NAMALWA (cell line): Measurements from ENCODE around the gene PXK.
A peak's percentile ranks its signal among the peaks of the same experiment; 100 is the strongest.
"Not testable (repeated sequence)": the region's sequence is repeated elsewhere in the genome, so short reads cannot be mapped to it uniquely, and the experiment has no call there.

Experiments used
- DNase-seq: peaks from one replicate; pipeline ENCODE4 v3.0.0-alpha.2; 2015; ENCODE audit warnings: low spot score

Gene PXK

GRCh38 chr3:58332575-58333188, at the start of gene PXK:
Gene PXK (plus strand): TSS chr3:58332892. CDS start chr3:58332989, 97 bp downstream.
- DNase-seq = peak; percentile 60

DNA sequence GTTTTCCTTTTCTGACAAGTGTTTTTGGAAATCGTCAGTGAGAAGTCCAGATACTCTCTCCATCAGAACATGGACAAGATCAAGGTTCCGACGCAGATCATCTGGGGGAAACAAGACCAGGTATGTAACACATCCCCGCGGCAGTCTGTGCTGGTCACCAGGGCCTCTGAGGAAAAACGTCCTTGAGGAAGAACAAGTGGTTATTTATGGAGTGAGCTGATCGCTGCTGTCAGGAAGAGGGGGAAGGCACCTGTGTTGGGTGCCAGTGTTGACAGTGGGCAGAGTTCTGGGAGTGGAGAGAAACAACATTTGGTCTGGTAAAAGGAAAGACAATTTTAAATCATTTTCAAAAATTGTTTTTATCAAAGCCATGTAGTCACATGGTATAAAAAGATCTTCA, 47.4 kb upstream of the PXK start:
- DNase-seq = no peak

GRCh38 chr3:58287354-58287753, 45.3 kb upstream of the PXK start:
- DNase-seq = no peak

- peak; percentile 39 for DNase-seq
Observed at GRCh38 chr3:58288011-58288728, 44.5 kb upstream of the PXK start.

GRCh38 chr3:58288964-58289613, 43.6 kb upstream of the PXK start:
- DNase-seq = not testable (repeated sequence)

DNA sequence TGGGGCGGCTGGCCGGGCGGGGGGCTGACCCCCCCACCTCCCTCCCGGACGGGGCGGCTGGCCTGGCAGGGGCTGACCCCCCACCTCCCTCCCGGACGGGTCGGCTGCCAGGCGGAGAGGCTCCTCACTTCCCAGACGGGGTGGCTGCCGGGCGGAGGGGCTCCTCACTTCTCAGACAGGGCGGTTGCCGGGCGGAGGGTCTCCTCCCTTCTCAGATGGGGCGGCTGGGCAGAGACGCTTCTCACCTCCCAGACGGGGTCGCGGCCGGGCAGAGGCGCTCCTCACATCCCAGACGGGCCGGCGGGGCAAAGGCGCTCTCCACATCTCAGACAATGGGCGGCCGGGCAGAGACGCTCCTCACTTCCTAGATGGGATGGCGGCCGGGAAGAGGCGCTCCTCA, 42.2 kb upstream of the PXK start:
- DNase-seq = not testable (repeated sequence)

GRCh38 chr3:58291671-58292338, 40.9 kb upstream of the PXK start:
- DNase-seq = no peak

- no peak for DNase-seq
Observed at GRCh38 chr3:58292866-58293265, 39.8 kb upstream of the PXK start.

DNA sequence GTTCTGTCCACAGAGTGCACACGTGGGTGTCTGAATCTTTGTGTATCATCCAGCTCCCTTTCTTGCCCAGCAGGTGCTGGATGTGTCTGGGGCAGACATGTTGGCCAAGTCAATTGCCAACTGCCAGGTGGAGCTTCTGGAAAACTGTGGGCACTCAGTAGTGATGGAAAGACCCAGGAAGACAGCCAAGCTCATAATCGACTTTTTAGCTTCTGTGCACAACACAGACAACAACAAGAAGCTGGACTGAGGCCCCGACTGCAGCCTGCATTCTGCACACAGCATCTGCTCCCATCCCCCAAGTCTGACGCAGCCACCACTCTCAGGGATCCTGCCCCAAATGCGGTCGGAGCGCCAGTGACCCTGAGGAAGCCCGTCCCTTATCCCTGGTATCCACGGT, 39.2 kb upstream of the PXK start:
- DNase-seq = no peak

DNA sequence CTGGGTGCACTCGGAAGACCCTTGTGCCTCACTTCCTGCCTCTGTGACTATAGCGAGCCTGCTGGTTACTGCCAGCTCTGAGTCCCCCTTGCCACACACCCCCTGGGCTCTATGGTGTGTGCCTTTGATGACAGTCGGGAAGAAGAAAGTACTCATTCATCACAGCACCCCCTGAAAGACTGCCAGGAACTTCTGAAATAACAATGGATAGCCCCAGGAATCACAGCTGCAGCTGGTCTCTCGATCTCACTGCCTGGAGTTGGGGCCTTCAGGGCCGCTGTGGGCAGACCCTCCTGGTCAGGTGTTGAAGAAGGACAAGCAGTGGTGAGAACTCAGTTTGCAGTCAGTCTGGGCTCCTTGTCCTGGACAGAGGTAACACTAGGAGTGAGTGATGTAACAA, 36.4 kb upstream of the PXK start:
- DNase-seq = no peak

DNA sequence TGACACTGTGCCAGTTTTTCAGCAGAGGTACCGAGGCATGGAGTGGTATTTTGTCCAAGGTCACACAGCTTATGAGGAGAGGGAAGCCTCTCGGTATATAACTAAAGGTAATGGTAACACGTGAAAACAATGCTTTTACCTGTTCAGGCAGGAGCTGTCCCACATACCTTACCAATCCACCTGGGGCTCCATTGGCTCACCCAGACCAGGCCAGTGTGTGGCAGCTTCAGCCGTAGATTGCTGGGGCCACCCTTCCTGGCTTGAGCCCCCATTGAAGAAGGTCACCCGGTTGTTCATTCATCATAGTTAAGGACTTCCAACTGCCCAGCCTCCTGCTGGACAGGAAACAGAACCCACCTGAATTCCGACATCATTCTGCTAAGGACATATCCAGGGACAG, 35.8 kb upstream of the PXK start:
- DNase-seq = no peak

DNA sequence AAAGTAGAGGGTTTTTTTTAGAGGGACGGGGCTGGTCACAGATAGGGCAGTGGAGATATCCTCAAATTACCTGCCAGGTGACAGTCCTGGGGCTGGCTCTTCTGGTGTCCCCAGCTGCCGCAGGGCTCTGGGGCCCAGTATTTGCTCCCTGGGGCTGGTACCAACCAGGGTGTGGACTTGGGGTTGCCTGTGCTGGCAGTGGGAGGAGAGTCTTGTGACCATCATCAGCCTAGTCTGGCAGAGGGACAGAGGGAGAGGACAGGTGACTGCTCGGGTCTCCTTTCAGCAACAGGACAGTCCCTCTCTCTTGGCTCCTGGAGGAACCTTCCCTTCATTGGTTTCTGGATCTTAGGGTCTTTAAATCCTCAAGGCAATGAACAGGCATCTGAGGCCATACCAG, 34.5 kb upstream of the PXK start:
- no peak for DNase-seq

- no peak for DNase-seq
Observed at GRCh38 chr3:58299075-58299474, 33.6 kb upstream of the PXK start.

DNA sequence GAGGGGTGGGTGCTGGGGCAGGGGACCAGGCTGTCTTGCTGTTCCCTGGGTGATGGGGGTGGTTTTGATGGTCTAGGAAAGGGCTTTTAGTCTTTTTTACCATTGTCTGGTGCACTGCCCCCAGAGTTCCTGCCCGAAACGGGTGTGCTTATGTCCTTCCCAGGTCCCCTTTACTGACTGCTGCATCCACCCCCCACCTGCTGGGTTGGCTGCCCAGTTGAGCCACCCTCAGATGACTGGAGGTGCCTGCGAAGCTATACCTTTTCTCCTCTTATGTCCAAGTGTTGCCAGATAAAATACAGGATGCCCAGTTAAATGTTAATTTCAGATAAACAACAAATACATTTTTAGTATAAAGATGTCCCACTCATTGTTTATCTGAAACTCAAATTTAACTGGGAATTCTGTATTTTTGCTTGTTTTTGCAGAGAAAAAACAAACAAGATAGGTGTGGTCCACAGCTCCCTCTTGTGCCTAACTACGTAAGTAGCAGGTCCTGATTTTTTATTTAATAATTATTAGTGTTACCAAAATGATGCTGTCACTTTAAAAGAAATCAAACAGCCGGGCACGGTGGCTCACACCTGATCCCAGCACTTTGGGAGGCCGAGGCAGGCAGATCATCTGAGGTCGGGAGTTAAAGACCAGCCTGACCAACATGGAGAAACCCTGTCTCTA, 32.7 kb upstream of the PXK start:
- peak; percentile 40 for DNase-seq

- DNase-seq = peak; percentile 94
Observed at GRCh38 chr3:58305882-58306711, 26.6 kb upstream of the PXK start, which contains the start of the genes HTD2 and RPP14. Gene HTD2 (plus strand): TSS chr3:58306520. CDS start chr3:58317614, 11,094 bp downstream. Gene RPP14 (plus strand): TSS chr3:58306245. CDS start chr3:58310330, 4,085 bp downstream.

DNA sequence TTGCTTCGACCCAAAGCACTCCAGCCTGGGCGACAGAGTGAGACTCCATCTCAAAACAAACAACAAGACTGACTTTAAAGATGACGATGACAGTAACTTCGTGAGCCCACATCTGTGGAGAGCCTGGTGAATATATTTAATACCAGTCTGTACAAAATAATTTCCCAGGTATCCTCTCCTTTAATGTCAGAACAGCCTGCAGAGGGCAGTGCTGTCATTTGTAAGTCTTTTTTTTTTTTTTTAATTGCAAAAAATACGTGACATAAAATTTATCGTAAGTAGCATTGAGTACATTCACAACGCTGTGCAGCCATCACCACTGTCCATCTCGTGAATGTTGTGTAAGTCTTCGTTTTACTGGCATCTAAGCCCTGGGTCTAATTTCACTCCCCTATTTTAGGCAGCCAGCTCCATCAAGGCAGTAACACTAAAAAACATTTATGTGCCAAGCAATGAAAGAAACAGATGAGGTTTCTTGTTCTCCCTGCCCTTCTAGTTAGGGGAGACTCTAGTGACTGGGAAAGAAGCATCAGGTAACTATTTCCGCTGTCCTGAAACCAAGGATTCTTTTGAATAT, 25.0 kb upstream of the PXK start:
- DNase-seq = peak; percentile 74

DNA sequence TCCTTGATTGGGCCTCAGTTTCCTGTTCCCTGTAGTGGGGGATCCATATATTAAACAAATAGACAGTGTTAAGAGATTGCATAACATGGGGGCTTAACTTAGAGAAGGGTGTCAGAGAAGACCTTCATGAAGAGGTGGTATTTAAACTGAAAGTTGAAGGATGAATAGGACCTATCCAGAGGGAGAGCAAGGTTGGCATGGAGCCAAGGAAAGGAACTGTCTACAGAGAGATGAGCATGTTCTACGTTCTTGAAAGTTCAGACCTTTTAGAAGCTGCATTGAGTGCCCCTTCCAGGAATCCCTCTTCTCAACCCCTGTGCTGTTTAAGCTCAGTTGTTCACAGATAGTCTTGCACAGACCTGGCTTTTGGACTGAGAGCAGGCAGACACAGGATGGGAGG, 24.0 kb upstream of the PXK start:
- DNase-seq = no peak

- no peak for DNase-seq
Observed at GRCh38 chr3:58317811-58318210, 14.9 kb upstream of the PXK start.

DNA sequence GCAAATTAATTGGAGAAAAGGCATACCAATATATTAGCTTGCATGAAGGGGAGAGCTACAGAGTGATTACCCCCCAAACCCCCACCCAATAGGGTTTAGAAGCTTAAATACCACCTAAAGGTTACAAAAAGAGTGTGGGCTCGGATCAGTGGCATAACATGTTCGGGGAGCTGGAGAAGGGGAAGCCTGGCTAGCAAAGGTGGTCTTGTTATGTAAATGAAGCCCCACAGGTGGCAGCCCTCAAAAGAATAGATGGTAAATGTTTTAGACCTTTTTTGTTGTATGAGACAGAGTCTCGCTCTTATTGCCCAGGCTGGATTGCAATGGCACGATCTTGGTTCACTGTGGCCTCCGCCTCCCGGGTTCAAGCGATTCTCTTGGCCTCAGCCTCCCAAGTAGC, 10.9 kb upstream of the PXK start:
- DNase-seq = no peak

- no peak for DNase-seq
Observed at GRCh38 chr3:58322793-58323192, 9.9 kb upstream of the PXK start.
